DMS53 (cell line): ENCODE measurements around the gene PDCD10.
A peak's percentile ranks its signal among the peaks of the same experiment; 100 is the strongest.

Experiments used
- DNase-seq: peaks from one replicate; lab custom pipeline; 2025; lab: John Stamatoyannopoulos, UW

Gene PDCD10

GRCh38 chr3:167734498-167735232 lies at the start of gene PDCD10:
Gene PDCD10 (minus strand): TSS chr3:167734892. CDS start chr3:167720157, 14,735 bp downstream.
- DNase-seq: peak; percentile 99

- DNase-seq: no peak
Measured at GRCh38 chr3:167783781-167784180, 49.1 kb upstream of the PDCD10 start.

DNA sequence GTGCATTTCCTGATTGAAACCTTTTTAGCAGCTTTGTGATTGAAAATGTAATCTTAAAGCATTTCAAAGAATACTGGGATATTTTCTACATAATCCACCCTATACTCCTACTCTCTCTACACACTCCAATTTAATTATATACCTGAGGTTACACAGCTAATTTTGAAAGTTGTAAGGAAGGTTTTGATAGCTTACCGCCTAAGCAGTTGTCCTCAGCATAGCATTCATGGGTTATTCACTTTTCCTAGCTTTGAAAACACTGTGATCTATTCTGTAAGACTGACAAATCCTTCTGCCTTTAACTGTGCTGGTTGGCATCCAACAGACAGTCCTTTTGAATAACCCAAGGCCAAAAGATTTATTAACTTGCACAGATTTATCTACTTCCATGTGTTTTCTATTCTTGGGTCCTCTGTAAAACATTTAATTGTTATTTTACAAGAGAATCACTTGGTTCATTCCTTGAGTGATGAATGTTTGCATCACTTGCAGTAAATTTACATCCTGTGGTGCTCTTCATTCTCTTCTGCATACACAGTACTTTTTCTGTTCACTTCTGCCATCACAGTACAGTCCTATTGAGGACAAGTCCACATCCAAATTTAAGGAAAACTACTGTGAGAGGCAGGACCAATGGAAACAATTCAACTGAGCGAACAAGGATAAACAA lies 45.7 kb upstream of the PDCD10 start:
- DNase-seq: no peak

- no peak for DNase-seq
Measured at GRCh38 chr3:167777356-167777755, 42.7 kb upstream of the PDCD10 start.

GRCh38 chr3:167776066-167776685 lies 41.5 kb upstream of the PDCD10 start:
- no peak for DNase-seq

GRCh38 chr3:167773584-167773983 lies 38.9 kb upstream of the PDCD10 start:
- no peak for DNase-seq

DNA sequence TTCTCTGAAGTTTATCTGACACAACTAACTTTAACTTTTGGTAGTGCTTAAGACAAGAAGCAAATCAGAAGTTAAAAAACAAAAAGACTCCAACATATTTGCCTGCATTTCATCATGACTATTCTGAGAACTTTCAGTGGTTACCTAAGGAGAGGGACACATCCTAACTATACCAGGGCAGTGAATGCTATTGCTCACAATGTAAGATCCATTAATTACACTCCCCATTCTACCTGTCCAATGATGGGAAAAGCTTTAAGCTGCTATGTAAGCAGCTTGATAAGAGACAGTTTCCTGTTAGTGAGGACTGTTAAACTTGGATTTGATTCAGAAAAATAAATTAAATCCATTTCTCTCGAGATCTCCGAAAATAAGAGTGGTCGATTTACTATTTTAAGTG lies 38.3 kb upstream of the PDCD10 start:
- DNase-seq: no peak

DNA sequence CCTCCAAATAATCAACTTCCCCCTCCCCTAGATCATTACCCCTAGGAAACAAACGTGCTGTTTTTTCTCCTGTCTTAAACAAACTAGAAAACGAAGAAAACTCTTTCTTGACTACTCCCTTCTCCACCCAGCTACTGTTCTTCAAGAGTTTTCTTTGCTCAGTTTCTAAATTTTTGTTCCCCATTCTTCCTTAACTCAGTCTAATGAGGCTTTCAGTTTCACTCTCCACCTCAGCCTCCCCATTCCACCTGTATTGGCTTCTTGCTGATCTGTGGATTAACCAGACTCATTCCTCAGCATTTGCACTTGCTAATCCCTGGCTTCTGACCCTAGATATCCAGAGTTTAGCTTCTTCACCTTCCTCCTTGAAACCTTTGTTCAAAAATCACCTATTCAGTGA lies 27.6 kb upstream of the PDCD10 start:
- no peak for DNase-seq

GRCh38 chr3:167761302-167761701 lies 26.6 kb upstream of the PDCD10 start:
- no peak for DNase-seq

DNA sequence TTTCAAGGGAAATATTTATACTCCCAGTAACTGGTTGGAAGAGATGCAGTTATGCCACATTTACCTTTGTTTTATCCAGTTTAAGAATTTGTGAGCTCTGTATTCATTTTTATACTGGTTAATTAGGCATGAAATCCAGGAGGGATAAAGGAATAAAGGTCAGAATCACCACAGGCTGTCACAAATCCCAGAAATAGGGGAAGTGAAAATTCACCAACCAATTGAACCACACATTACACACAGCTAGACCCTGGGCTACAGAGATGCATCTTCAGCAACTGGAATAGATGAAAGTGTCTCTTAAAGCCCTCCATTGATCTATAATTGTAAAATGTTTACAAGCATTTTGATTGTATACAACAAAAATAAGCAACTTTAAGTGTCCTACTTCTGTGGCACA lies 19.4 kb upstream of the PDCD10 start:
- no peak for DNase-seq

GRCh38 chr3:167750272-167750971 lies 15.7 kb upstream of the PDCD10 start:
- DNase-seq: no peak

- DNase-seq: no peak
Measured at GRCh38 chr3:167749728-167750127, 15.0 kb upstream of the PDCD10 start.

DNA sequence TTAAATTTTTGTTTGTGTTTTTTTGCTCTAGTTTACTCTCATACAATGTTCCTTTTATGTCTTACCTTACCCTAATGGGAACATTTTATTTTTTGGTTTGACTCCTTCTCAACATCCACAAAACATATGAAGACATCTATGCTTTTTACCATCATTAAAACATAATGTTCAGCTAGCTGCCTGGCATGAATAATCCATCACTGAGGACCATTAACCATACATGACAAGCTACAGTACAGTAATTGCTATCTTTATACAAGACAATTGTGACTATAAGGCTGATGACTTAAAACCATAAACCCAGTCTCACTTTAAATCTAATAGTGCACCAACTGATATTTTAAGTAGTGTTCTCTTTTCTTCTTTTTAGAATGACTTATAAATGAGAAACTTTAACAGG lies 14.5 kb upstream of the PDCD10 start:
- no peak for DNase-seq

GRCh38 chr3:167743799-167744198 lies 9.1 kb upstream of the PDCD10 start:
- DNase-seq: no peak

GRCh38 chr3:167742338-167742737 lies 7.6 kb upstream of the PDCD10 start:
- no peak for DNase-seq

DNA sequence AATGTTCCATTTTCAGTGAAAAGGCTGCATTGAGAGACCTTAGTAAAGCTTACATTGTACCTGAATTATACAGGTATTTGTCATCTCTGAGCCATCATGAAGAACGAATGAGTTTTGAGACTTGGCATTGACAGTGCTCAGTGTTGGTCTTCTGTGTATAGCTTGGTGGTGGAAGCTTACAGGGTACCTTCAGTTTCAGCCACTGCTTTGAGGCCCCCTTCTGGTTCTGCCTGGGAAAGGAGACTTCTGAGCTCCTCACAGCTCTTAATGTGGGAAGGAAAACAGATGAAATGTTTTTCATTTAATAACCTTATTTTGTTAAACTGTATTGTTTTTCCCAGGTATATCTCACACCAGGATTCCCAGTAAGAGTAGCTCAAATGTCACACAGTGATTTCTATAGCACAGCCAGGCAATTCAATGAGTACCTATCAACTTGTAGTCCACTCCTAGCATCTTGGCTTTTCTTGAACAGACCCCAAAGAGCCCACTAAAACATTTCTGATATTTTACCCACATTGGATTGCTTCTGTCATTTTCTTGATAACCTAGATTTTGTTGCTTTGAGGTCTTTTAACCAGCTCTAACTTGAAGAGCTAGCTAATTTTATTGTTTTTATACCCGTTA lies 6.4 kb upstream of the PDCD10 start:
- DNase-seq: peak; percentile 44

- no peak for DNase-seq
Measured at GRCh38 chr3:167739190-167739810, 4.6 kb upstream of the PDCD10 start.

GRCh38 chr3:167738037-167738436 lies 3.3 kb upstream of the PDCD10 start:
- DNase-seq: no peak

DNA sequence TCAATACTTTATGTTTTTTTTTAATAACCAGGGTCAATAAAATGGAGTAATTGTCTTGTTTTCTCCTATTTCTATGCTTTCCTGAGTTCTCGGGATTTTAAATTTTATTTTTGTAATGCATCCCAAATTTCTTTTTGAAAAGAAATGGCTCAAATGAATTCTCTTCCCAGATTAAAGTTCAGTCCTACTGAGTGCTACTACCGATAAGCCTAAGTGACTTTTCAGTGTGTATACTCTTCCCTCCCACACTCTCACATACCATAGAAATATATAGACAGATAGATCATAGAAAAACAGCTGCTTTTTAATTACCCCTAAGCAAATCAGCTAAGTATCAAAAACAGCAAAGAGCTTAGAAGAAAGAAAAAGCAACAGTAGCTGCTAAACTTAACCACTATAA lies 2.3 kb upstream of the PDCD10 start:
- no peak for DNase-seq

DNA sequence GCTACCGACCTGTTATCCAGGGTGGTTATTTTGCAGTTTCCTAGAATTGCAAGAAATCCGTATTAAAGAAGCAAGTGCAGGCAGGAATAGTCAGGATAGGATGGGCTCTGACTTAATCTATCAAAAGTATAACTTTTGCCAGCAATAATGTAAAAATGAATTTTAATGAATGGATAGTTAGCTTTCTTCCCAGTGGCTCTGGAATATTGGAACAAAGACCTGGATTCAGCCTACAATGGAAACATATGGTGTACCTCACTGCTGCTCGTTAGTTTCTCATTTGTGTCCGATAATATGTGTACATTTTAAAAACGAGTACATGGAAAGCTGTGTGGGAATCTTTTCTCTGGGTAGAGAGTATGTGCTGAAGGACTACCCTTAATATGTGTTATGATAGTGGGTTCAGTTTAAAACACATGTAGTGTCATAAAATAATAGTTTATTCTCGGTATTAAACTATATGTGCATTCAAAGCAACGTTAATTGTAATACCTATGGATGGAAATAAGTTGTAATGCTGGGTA lies 1.6 kb upstream of the PDCD10 start:
- DNase-seq: peak; percentile 13
